ENCODE results near the gene CCDC57.

Gene CCDC57

DNA sequence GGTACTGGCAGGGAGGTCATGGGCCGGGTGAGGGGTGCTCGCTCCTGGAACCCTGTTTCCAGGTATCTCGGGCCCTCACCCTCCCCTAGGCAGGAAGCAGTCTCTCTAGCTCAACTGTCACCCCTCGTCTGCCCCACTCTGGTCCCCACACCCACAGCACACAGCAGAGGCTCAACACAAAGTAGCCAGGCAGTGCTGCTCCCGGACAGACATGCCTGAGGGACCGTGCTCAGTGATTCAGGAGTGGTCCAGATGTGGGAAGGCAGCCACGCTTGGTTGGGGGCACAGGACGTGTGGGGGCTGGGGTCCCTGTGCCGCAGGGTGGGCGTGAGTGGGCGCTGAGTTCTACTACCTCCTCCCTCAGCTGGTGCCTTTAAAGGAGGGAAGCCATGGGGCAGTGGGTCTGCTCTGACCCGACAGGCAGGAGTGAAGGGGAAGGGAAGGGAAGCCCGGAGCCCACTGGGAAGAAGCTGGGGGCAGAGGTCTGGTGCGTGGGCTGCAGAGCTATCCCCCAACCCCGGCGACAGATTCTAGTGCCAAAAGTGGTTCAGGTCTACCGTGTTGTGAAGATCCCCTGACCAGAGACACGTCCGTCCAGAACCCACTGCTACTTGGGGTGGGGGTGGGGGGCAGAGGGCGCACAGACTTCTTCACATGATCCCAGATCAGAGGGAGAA lies 28.0 kb upstream of the CCDC57 start:
- H3K9me3 ChIP-seq (ENCODE audit: control insufficient read depth in 1 of 2, low read length in 2 of 2) = no peaks in the 10 kb centered on the region
- H3K9ac ChIP-seq (ENCODE audit: low read depth in 1 of 2, low read length in 2 of 2) = no peak overlapping the region
- H3K4me3 ChIP-seq (ENCODE audit: low read depth in 1 of 2, low read length in 2 of 2) = no peak overlapping the region
- H3K27ac ChIP-seq (ENCODE audit: low read depth, low read length) = peak overlapping the region; percentile 2
- H3K36me3 ChIP-seq (ENCODE audit: control insufficient read depth in 1 of 2, insufficient read depth in 2 of 2, low read length in 2 of 2) = peaks cover 31 to 56% of the 10 kb centered on the region in 2 donors
- no peaks in the 10 kb centered on the region for H3K27me3 ChIP-seq (ENCODE audit: control insufficient read depth in 1 of 2, insufficient read depth in 2 of 2, low read length in 2 of 2)
- peaks cover 58 to 75% of the 10 kb centered on the region in 2 donors for H3K4me1 ChIP-seq (ENCODE audit: control insufficient read depth in 1 of 2, insufficient read depth in 2 of 2, low read length in 2 of 2)

DNA sequence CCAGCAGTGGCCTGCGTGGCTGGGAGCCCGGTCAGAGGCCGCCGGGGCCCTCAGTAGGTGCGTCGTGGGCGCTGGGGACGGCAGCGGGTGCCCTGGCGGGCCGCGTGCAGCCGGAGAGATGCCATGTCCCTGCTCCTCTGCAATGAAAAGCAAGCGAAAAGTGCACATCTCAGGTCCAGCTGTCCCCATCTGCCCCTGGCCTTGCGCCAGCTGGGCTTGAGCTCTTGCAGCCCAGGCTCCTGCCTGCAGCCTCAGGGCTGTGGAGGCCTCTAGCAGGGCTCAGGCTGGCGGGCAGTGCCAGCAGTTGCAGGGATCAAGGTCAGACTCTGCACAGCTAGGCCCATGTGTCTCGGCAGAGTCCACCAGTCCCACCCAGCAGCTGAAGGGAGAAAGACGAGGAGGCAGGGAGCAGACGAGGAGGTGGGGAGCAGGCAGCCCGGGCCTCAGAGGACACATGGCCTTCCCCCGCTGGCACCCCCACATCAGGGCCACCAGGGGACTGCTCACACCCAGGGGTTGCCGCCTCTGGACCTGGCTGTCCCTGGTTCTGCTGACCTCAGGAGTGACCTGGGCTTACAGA lies 27.4 kb upstream of the CCDC57 start:
- Histone ChIP-seq H3K9me3 (ENCODE audit: control insufficient read depth in 1 of 2, low read length in 2 of 2) (no peaks in the 10 kb centered on the region), H3K27ac (ENCODE audit: low read depth, low read length) (no peak overlapping the region), H3K27me3 (ENCODE audit: control insufficient read depth in 1 of 2, insufficient read depth in 2 of 2, low read length in 2 of 2) (no peaks in the 10 kb centered on the region), H3K36me3 (ENCODE audit: control insufficient read depth in 1 of 2, insufficient read depth in 2 of 2, low read length in 2 of 2) (peaks cover 24 to 49% of the 10 kb centered on the region in 2 donors), H3K4me1 (ENCODE audit: control insufficient read depth in 1 of 2, insufficient read depth in 2 of 2, low read length in 2 of 2) (peaks cover 63 to 77% of the 10 kb centered on the region in 2 donors), H3K4me3 (ENCODE audit: low read depth in 1 of 2, low read length in 2 of 2) (no peak overlapping the region), H3K9ac (ENCODE audit: low read depth in 1 of 2, low read length in 2 of 2) (no peak overlapping the region)

DNA sequence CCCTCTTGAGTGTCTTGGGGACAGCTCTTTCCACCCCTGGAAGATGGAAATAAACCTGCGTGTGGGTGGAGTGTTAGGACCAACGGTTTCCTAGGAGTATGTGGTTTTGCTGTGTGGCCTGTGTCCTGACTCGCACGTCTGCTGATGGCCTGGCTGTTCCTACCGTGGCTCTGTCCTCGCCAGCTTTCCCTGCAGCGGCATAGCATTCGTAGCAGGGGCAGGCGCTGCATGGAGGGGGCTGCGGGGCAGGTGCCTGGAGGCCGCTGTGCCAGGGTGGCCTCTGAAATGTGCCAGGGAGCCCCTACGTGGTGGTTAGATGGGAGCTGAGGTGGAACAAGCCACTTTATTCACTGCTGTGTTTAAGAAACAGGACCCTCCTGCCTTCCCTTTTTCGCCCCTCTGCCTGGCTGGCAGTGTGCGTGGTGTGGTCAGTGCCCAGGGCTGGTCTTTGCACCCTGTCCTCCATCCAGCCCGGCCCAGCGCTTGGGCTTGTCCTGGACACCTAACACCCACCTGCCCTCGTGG lies 26.8 kb upstream of the CCDC57 start:
- Histone ChIP-seq H3K4me3 (ENCODE audit: low read depth in 1 of 2, low read length in 2 of 2) (no peak overlapping the region), H3K9ac (ENCODE audit: low read depth in 1 of 2, low read length in 2 of 2) (peak overlapping the region in 1 of 2 donors; percentile 2), H3K27ac (ENCODE audit: low read depth, low read length) (no peak overlapping the region), H3K9me3 (ENCODE audit: control insufficient read depth in 1 of 2, low read length in 2 of 2) (no peaks in the 10 kb centered on the region), H3K36me3 (ENCODE audit: control insufficient read depth in 1 of 2, insufficient read depth in 2 of 2, low read length in 2 of 2) (peaks cover 19 to 44% of the 10 kb centered on the region in 2 donors), H3K4me1 (ENCODE audit: control insufficient read depth in 1 of 2, insufficient read depth in 2 of 2, low read length in 2 of 2) (peaks cover 63 to 81% of the 10 kb centered on the region in 2 donors), H3K27me3 (ENCODE audit: control insufficient read depth in 1 of 2, insufficient read depth in 2 of 2, low read length in 2 of 2) (no peaks in the 10 kb centered on the region)

DNA sequence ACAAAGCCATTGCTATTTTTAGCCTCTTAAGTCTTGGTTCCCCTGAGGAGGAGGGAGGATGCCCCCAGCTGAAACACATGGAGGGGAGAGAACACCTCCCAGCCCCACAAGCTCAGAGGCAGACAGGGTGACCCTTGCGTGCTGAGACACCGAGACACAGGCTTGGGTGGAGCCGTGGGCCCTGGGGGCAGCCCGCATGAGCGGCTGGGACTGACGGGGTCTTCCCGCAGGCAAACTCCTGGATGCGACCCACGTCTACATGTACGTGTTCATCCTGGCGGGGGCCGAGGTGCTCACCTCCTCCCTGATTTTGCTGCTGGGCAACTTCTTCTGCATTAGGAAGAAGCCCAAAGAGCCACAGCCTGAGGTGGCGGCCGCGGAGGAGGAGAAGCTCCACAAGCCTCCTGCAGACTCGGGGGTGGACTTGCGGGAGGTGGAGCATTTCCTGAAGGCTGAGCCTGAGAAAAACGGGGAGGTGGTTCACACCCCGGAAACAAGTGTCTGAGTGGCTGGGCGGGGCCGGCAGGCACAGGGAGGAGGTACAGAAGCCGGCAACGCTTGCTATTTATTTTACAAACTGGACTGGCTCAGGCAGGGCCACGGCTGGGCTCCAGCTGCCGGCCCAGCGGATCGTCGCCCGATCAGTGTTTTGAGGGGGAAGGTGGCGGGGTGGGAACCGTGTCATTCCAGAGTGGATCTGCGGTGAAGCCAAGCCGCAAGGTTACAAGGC lies 26.0 kb upstream of the CCDC57 start:
- H3K4me3 ChIP-seq (ENCODE audit: low read depth in 1 of 2, low read length in 2 of 2) = peak overlapping the region; percentile 48 to 57

DNA sequence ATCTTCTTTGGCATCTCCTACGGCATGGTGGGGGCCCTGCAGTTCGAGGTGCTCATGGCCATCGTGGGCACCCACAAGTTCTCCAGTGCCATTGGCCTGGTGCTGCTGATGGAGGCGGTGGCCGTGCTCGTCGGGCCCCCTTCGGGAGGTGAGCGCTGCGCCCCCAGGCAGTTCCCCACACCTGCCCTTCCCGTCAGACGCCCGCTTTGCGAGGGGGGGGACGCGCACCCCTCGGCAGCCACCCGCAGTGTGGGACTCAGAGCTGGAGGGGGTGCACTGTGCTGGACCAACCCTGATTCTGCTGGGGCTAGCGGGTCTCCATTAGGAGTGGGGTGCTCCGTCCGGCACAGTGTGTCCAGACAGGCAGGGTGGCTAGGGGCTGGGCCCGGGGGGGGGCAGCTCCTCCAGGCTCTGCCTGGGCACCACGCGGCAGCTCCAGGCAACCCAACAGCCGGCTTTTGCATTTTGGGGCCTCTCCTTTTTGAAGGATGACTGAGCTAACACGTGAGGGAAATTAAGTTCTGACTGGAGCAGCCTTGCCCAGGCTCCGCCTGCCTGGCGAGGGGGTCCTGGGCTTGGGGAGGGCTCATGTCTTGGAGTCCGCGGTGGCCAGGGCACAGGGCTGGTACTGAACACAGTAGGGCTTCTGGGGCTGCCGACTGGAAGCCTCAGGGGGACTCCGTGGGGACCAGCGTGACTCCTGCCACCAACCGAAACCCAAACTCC lies 25.3 kb upstream of the CCDC57 start:
- Histone ChIP-seq H3K9ac (ENCODE audit: low read depth in 1 of 2, low read length in 2 of 2) (peak overlapping the region in 1 of 2 donors; percentile 51), H3K9me3 (ENCODE audit: control insufficient read depth in 1 of 2, low read length in 2 of 2) (no peaks in the 10 kb centered on the region), H3K27me3 (ENCODE audit: control insufficient read depth in 1 of 2, insufficient read depth in 2 of 2, low read length in 2 of 2) (no peaks in the 10 kb centered on the region), H3K36me3 (ENCODE audit: control insufficient read depth in 1 of 2, insufficient read depth in 2 of 2, low read length in 2 of 2) (peaks cover 4 to 28% of the 10 kb centered on the region in 2 donors), H3K27ac (ENCODE audit: low read depth, low read length) (no peak overlapping the region), H3K4me1 (ENCODE audit: control insufficient read depth in 1 of 2, insufficient read depth in 2 of 2, low read length in 2 of 2) (peaks cover 60 to 72% of the 10 kb centered on the region in 2 donors), H3K4me3 (ENCODE audit: low read depth in 1 of 2, low read length in 2 of 2) (peak overlapping the region; percentile 48 to 57)

More for the DNA sequence above, 26.0 kb upstream of the CCDC57 start:
- no peak overlapping the region for H3K27ac ChIP-seq (ENCODE audit: low read depth, low read length)
- peak overlapping the region in 1 of 2 donors; percentile 51 for H3K9ac ChIP-seq (ENCODE audit: low read depth in 1 of 2, low read length in 2 of 2)
- peaks cover 63 to 79% of the 10 kb centered on the region in 2 donors for H3K4me1 ChIP-seq (ENCODE audit: control insufficient read depth in 1 of 2, insufficient read depth in 2 of 2, low read length in 2 of 2)
- peaks cover 11 to 36% of the 10 kb centered on the region in 2 donors for H3K36me3 ChIP-seq (ENCODE audit: control insufficient read depth in 1 of 2, insufficient read depth in 2 of 2, low read length in 2 of 2)
- H3K9me3 ChIP-seq (ENCODE audit: control insufficient read depth in 1 of 2, low read length in 2 of 2) = no peaks in the 10 kb centered on the region
- no peaks in the 10 kb centered on the region for H3K27me3 ChIP-seq (ENCODE audit: control insufficient read depth in 1 of 2, insufficient read depth in 2 of 2, low read length in 2 of 2)

DNA sequence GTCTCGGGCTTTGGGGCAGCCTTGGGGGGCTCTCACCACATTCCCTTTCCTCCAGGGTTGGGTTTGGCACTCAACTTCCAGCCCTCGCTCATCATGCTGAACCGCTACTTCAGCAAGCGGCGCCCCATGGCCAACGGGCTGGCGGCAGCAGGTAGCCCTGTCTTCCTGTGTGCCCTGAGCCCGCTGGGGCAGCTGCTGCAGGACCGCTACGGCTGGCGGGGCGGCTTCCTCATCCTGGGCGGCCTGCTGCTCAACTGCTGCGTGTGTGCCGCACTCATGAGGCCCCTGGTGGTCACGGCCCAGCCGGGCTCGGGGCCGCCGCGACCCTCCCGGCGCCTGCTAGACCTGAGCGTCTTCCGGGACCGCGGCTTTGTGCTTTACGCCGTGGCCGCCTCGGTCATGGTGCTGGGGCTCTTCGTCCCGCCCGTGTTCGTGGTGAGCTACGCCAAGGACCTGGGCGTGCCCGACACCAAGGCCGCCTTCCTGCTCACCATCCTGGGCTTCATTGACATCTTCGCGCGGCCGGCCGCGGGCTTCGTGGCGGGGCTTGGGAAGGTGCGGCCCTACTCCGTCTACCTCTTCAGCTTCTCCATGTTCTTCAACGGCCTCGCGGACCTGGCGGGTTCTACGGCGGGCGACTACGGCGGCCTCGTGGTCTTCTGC lies 24.6 kb upstream of the CCDC57 start:
- Histone ChIP-seq H3K27me3 (ENCODE audit: control insufficient read depth in 1 of 2, insufficient read depth in 2 of 2, low read length in 2 of 2) (no peaks in the 10 kb centered on the region), H3K4me1 (ENCODE audit: control insufficient read depth in 1 of 2, insufficient read depth in 2 of 2, low read length in 2 of 2) (peaks cover 53 to 69% of the 10 kb centered on the region in 2 donors), H3K9me3 (ENCODE audit: control insufficient read depth in 1 of 2, low read length in 2 of 2) (no peaks in the 10 kb centered on the region), H3K4me3 (ENCODE audit: low read depth in 1 of 2, low read length in 2 of 2) (no peak overlapping the region), H3K27ac (ENCODE audit: low read depth, low read length) (no peak overlapping the region), H3K9ac (ENCODE audit: low read depth in 1 of 2, low read length in 2 of 2) (no peak overlapping the region), H3K36me3 (ENCODE audit: control insufficient read depth in 1 of 2, insufficient read depth in 2 of 2, low read length in 2 of 2) (peaks cover 0 to 21% of the 10 kb centered on the region in 2 donors)

DNA sequence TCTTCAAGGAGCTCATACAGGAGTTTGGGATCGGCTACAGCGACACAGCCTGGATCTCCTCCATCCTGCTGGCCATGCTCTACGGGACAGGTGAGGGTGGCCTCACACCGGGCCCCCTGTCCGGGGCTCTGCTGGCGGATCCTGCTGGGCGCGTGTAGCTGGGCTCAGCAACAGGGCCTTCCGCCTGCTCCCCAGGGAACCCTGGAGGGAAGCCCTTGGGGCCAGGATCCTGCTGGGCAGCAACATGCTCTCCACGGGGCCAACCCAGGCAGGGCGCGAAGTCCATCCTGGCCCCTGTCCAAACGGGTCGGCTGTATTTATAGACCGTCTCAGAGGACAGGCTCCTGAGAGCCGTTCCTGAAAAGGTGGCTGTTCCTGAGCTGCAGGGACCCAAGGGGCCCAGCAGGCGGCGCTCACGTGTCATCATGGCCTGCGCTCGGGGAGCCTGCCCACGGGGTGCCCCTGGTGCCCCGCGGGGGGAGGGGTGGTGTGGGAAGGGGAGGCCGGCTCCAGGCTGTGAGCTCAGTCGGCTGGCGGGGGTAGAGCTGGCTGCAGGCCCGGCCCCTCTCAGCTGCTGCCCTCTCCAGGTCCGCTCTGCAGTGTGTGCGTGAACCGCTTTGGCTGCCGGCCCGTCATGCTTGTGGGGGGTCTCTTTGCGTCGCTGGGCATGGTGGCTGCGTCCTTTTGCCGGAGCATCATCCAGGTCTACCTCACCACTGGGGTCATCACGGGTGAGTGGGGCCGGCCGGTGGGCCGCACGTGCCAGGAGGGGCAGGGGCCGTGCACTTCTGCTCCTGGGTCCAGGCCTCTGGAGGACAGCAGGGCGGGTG lies 23.7 kb upstream of the CCDC57 start:
- Histone ChIP-seq H3K27me3 (ENCODE audit: control insufficient read depth in 1 of 2, insufficient read depth in 2 of 2, low read length in 2 of 2) (no peaks in the 10 kb centered on the region), H3K9ac (ENCODE audit: low read depth in 1 of 2, low read length in 2 of 2) (peak overlapping the region; percentile 18 to 58), H3K4me1 (ENCODE audit: control insufficient read depth in 1 of 2, insufficient read depth in 2 of 2, low read length in 2 of 2) (peaks cover 47 to 68% of the 10 kb centered on the region in 2 donors), H3K9me3 (ENCODE audit: control insufficient read depth in 1 of 2, low read length in 2 of 2) (no peaks in the 10 kb centered on the region), H3K36me3 (ENCODE audit: control insufficient read depth in 1 of 2, insufficient read depth in 2 of 2, low read length in 2 of 2) (peaks cover 0 to 19% of the 10 kb centered on the region in 2 donors), H3K4me3 (ENCODE audit: low read depth in 1 of 2, low read length in 2 of 2) (no peak overlapping the region), H3K27ac (ENCODE audit: low read depth, low read length) (peak overlapping the region; percentile 32)

DNA sequence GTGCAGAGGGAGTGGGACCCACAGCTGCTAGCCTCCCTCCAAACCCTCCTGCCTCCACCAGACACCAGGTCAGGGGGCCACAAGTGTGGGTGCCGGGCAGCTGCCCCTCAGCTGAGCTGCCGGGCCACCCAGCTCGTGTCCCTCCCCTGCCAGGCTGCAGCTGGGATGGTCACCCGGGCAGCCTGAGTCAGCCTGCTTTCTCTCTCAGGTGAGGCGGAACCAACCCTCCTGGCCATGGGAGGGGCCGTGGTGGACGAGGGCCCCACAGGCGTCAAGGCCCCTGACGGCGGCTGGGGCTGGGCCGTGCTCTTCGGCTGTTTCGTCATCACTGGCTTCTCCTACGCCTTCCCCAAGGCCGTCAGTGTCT lies 23.1 kb upstream of the CCDC57 start:
- H3K9ac ChIP-seq (ENCODE audit: low read depth in 1 of 2, low read length in 2 of 2) = peak overlapping the region in 1 of 2 donors; percentile 18
- H3K27me3 ChIP-seq (ENCODE audit: control insufficient read depth in 1 of 2, insufficient read depth in 2 of 2, low read length in 2 of 2) = no peaks in the 10 kb centered on the region
- H3K9me3 ChIP-seq (ENCODE audit: control insufficient read depth in 1 of 2, low read length in 2 of 2) = no peaks in the 10 kb centered on the region
- H3K27ac ChIP-seq (ENCODE audit: low read depth, low read length) = no peak overlapping the region
- peaks cover 0 to 19% of the 10 kb centered on the region in 2 donors for H3K36me3 ChIP-seq (ENCODE audit: control insufficient read depth in 1 of 2, insufficient read depth in 2 of 2, low read length in 2 of 2)
- no peak overlapping the region for H3K4me3 ChIP-seq (ENCODE audit: low read depth in 1 of 2, low read length in 2 of 2)
- H3K4me1 ChIP-seq (ENCODE audit: control insufficient read depth in 1 of 2, insufficient read depth in 2 of 2, low read length in 2 of 2) = peaks cover 41 to 64% of the 10 kb centered on the region in 2 donors

All from duodenal mucosa (tissue), 2 donors.